Uterus (tissue), 4 donors: ENCODE measurements around the gene ZNF827. TPM values are rescaled to one million over a fixed set of nuclear protein-coding genes. Genes with fewer than 3 reads are reported as not detected.
A peak's percentile ranks its signal among the peaks of the same experiment; 100 is the strongest.

Source experiments
- DNase-seq, 2 donors: peaks; one replicate each; pipeline ENCODE4 v3.0.0-alpha.2; 2019 to 2020
- H3K27ac ChIP-seq, 2 donors: fragments of 200-600 bp; sonication (generic); 1 replicate in 1 of 2; 2 replicates in 1 of 2; pipeline ENCODE4 v1.5.1; 2016 to 2018
- H3K27me3 ChIP-seq, 2 donors: fragments of 200-600 bp; sonication (generic); one replicate each; pipeline ENCODE4 v1.5.1; 2018 to 2019; ENCODE audit warnings: control low read depth in 1 of 2
- H3K36me3 ChIP-seq, 2 donors: fragments of 200-600 bp; sonication (generic); one replicate each; pipeline ENCODE4 v1.5.1; 2019; ENCODE audit warnings: control low read depth in 1 of 2
- H3K4me1 ChIP-seq, 2 donors: fragments of 200-600 bp; sonication (generic); one replicate each; pipeline ENCODE4 v1.5.1; 2018 to 2019; ENCODE audit warnings: control low read depth in 1 of 2
- H3K4me3 ChIP-seq, 2 donors: fragments of 200-600 bp; sonication (generic); 1 replicate in 1 of 2; 2 replicates in 1 of 2; pipeline ENCODE4 v1.5.1; 2018 to 2019; ENCODE audit warnings: mild to moderate bottlenecking in 1 of 2
- H3K9me3 ChIP-seq, 2 donors: fragments of 200-600 bp; sonication (generic); one replicate each; pipeline ENCODE4 v1.5.1; 2019; ENCODE audit warnings: control low read depth in 1 of 2
- CTCF ChIP-seq, 4 experiments: fragments of 200-600 bp in 2 of 4; fragments of 450-650 bp in 2 of 4; sonication (generic) in 2 of 4; IDR thresholded peaks; one replicate each; pipeline ENCODE4 v1.5.1; 2016 to 2019; ENCODE audit warnings: antibody characterized with exemption in 4 of 4, mild to moderate bottlenecking in 2 of 4, moderate library complexity in 1 of 4
- POLR2A ChIP-seq, 2 donors: fragments of 450-650 bp; IDR thresholded peaks; one replicate each; pipeline ENCODE4 v1.6.1; 2016; ENCODE audit warnings: antibody characterized with exemption in 2 of 2, mild to moderate bottlenecking in 1 of 2, moderate library complexity in 1 of 2
- intact Hi-C: fragments of 100-400 bp; cut with DNase I; formaldehyde crosslinking; loops from one replicate; pipeline ENCODE4 v1.15.1; 2023; ENCODE audit warnings: low total_unique reads
- total RNA-seq, 4 donors: library from RNA; depleted of rRNA in 3 of 4; stranded (reverse); fragments of >200 nt in 3 of 4; gene quantifications; one replicate each; pipeline versions ENCODE4 v1.1.0 to v1.2.4, GENCODE V29; 2014 to 2023
- donor health status: DM: yes; HTN: yes; CAD: no.

ZNF827 gene
- total RNA-seq, 4 donors from 2014 or later, result 2.9 to 33.1 (median 14.2) TPM

DNA sequence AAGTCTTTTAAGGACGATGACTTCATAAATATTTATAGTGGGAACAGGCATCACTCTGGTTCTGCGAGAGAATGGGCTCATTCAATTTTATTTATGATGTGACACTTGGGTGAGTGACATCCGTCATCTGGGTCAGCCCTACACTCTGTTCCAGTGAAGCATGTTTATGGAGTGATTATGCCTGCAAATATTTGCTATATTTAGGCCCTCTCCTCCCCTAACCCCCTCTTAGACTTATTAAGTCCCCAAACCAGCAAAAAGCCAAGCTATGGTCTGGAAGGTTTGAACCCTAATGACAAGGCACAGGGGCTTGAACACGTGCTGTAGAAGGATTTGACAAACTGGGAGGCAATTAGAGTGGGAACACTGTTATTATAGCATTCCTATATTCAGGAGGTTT is 202.8 kb downstream of the ZNF827 start:
- no peak for TF ChIP-seq CTCF (IDR thresholded peaks at IDR 0.05)
- TF ChIP-seq POLR2A (IDR thresholded peaks at IDR 0.05), result no peak
- Histone ChIP-seq H3K27ac (peak overlapping the region; percentile 94 to 98), H3K9me3 (no peaks in the 10 kb centered on the region), H3K4me1 (peaks cover 0 to 17% of the 10 kb centered on the region in 2 donors), H3K36me3 (no peaks in the 10 kb centered on the region), H3K4me3 (no peak overlapping the region), H3K27me3 (no peaks in the 10 kb centered on the region)
- no peak for DNase-seq
- intact Hi-C loops, result no loop called here

- H3K4me3 ChIP-seq, result no peak overlapping the region
- peak overlapping the region; percentile 94 to 98 for H3K27ac ChIP-seq
- H3K9me3 ChIP-seq, result no peaks in the 10 kb centered on the region
- TF ChIP-seq CTCF (IDR thresholded peaks at IDR 0.05) (no peak), POLR2A (IDR thresholded peaks at IDR 0.05) (no peak)
- peaks cover 0 to 17% of the 10 kb centered on the region in 2 donors for H3K4me1 ChIP-seq
- no peaks in the 10 kb centered on the region for H3K36me3 ChIP-seq
- DNase-seq, result peak in 1 of 2 donors; percentile 30
- H3K27me3 ChIP-seq, result no peaks in the 10 kb centered on the region
- intact Hi-C loops, result no loop called here
Observed at GRCh38 chr4:145735347-145735675, 203.3 kb downstream of the ZNF827 start.

GRCh38 chr4:145734576-145735346 is 203.9 kb downstream of the ZNF827 start:
- no peaks in the 10 kb centered on the region for H3K9me3 ChIP-seq
- intact Hi-C loops, result loop anchor here (5.0 kb wide), 1 partner anchor 203 kb away; the partner anchor contains the start of gene ZNF827
- TF ChIP-seq CTCF (IDR thresholded peaks at IDR 0.05), result no peak
- TF ChIP-seq POLR2A (IDR thresholded peaks at IDR 0.05), result peak in 1 of 2 donors; percentile 15
- peaks cover 0 to 17% of the 10 kb centered on the region in 2 donors for H3K4me1 ChIP-seq
- DNase-seq, result peak; percentile 79 to 91
- peak overlapping the region; percentile 94 to 98 for H3K27ac ChIP-seq
- no peaks in the 10 kb centered on the region for H3K36me3 ChIP-seq
- H3K4me3 ChIP-seq, result peak overlapping the region in 1 of 2 donors; percentile 1
- no peaks in the 10 kb centered on the region for H3K27me3 ChIP-seq

DNA sequence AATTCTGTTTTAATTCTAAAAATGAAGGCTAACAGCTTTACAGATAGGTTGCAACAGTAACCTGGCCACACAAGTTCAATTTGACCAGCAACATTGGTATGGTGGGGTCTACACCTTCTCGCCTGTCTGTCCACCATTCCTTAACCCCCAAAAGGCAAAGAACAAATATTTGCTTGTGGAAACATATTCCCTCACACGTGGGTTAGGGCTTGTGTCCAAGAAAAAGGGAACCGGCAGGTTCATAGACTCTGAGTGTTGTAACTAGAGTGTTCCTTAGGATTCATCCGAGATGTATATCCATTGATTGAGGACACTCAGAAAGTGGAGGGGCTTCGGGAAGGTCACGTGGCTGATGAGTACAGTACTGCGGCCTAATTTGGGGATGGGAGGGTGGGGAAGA is 204.6 kb downstream of the ZNF827 start:
- Histone ChIP-seq H3K27ac (peak overlapping the region; percentile 94 to 98), H3K4me1 (peaks cover 0 to 17% of the 10 kb centered on the region in 2 donors), H3K27me3 (no peaks in the 10 kb centered on the region), H3K36me3 (no peaks in the 10 kb centered on the region), H3K4me3 (peak overlapping the region in 1 of 2 donors; percentile 1), H3K9me3 (no peaks in the 10 kb centered on the region)
- TF ChIP-seq POLR2A (IDR thresholded peaks at IDR 0.05) (no peak), CTCF (IDR thresholded peaks at IDR 0.05) (no peak)
- peak in 1 of 2 donors; percentile 32 for DNase-seq
- intact Hi-C loops, result loop anchor here (5.0 kb wide), 1 partner anchor 203 kb away; the partner anchor contains the start of gene ZNF827
